H54 (cell line): ENCODE data around the gene THRB.

Experiments
- DNase-seq: peaks from one replicate; pipeline ENCODE4 v3.0.0; 2011; ENCODE audit warnings: low spot score, mixed read lengths; ENCODE audit not compliant: insufficient read length
- FAIRE-seq: peaks from 3 replicates; lab custom pipeline; 2011; peaks lifted over from hg19 to GRCh38; lab: Jason Lieb, UNC
- POLR2A ChIP-seq: IDR thresholded peaks from 2 replicates; pipeline ENCODE4 v1.6.1; 2011; ENCODE audit warnings: low read depth, mild to moderate bottlenecking, low read length

The THRB gene

DNA sequence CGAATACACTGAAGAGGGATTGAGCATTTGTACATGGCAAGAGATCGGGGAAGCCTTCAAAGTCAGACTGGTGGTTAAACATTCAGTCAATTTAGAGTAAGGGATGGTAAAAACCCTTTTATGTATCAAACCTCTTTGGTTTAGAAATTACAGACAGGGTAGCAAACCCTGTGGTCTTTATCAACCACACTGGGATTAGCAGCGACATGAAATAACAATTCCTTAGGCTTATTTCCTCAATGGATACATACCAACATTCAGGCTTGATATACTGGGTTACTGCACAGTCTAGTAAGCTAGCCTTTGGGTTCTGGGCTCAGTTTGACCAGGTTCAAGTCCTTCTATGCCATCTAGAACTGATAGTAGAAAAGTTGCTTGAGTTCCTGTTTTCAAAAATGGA is 127.4 kb downstream of the THRB start:
- no peak for DNase-seq
- no peak for TF ChIP-seq POLR2A
- no peak for FAIRE-seq

DNA sequence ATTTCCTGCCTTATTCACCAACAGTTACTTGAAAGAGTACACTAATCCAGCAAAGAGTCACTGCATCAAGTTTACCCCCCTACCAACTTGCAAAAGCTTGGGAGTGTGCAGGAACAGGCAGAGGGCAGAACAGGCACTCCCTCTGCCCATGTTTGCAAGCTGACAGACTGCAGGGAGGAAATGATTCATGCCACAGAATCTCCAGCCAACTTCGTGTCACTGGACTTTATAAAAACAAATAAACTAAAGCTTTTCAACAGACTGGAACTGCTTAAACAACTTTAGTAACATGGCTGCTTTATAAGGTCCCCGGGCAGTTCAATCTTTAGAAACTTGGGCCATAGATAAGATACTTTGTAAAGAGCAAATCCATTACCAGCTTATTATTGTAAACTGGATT is 129.5 kb downstream of the THRB start:
- TF ChIP-seq POLR2A = no peak
- DNase-seq (peak; percentile 8), FAIRE-seq (peak; percentile 92)

DNA sequence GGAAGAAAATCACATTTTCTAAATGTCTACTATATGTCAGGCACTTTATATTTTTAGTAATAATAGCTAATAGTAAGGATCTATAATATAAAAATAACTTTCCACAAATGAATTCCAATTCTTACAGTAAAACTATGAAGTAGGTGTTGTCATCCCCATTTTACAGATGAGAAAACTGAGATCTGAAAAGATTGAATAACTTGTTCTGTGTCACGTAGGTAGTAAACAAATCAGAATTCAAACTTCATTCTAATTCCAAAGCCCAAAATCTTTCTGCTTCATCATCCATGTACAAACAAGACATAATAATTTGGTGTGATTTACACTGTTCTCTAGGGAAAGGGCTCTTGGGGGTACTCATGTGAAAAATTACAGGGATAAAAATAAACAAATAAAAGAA is 130.3 kb downstream of the THRB start:
- no peak for TF ChIP-seq POLR2A
- FAIRE-seq (no peak), DNase-seq (no peak)

DNA sequence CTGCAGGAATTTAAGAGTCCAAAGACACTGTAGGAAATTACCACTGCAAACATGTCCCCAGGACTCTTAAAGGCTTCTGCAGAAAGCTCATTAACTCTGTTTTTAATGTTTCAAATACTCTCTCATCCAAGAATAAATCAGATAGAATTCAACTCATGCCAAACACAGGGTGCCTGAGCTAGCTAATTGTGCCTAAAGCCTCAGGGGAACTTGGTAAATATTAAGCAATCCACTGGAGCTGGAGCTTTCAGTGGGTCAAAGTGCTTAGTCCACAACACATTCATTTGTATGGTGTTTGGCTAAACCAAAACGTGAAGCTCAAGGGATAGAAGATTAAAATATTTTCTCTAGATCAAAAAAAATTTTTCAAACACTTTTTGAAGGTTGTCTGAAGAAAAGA is 131.4 kb downstream of the THRB start:
- FAIRE-seq = no peak
- no peak for TF ChIP-seq POLR2A
- DNase-seq = no peak

DNA sequence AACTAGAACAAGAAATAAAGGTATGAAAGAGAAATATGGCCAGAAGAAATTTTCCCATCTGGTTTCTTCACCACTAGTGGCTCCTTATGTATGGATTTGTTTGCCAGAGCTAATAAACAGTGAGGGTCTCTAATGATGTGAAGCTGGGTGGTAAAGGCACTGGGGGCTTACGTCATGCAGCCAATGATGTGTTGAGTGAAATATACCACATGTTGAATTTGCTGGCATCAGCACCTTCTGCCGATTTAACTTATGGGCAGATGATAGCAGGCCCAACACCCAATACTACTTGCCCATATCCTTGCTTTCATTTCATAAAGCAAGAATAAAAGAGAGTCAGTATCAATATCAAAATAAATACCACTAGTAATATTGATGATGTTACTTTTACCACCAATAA is 133.0 kb downstream of the THRB start:
- FAIRE-seq (no peak), DNase-seq (no peak)
- TF ChIP-seq POLR2A = no peak

DNA sequence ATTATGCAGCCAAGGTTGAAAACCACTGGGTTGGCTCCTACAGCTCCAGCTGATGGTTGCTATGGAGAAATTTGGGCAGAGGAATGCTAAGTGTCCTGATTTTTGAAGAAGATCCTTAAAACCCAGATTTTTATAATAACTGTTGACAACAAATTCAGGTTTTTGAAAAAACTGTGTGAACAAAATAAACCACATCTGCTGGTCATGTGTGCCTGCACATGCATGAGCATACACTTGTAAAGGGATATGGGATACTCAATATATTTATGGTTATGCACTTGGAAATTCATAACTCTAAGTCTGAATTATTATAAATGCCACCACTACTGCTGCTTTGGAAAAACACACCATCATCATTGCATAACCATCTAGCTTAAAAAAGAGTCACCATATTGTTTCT is 133.7 kb downstream of the THRB start:
- no peak for DNase-seq
- no peak for FAIRE-seq
- TF ChIP-seq POLR2A = no peak

DNA sequence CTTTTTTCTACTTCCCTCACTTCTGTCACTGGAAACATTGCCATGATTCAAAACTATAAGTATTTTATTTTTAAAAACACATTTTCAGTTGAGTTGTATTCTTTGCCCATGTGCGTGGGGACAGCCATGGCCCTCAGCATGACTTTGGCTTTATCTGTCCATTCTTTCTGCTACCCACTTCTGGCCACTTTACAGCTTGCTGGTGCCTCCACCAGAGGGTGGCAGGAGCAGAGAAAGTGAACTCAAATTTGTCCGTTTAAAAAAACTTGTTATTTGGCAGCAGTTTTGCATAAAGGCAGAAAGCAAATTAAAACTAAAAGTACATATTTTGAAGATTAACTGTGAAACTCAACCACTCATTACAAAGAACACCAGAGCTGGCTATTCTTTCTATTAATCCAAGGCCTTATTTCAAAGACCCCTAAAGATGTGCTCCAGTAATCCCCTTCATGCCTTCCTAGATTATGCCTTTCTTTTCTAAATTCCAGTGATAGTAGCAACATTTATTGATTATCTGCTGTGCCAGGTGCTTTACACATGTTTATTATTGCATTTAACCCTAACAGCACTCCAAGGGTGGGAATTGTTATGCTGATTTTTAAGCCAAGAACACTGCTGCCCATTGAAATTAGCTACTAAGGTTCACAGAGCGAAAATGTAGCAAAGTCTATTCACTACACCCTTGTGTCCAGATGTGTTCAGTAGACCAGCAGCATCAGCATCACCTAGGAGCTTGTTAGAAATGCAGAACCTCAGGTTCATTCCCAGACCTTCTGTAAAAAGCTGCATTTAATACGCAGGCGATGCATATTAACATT is 134.8 kb downstream of the THRB start:
- DNase-seq (no peak), FAIRE-seq (no peak)
- no peak for TF ChIP-seq POLR2A

DNA sequence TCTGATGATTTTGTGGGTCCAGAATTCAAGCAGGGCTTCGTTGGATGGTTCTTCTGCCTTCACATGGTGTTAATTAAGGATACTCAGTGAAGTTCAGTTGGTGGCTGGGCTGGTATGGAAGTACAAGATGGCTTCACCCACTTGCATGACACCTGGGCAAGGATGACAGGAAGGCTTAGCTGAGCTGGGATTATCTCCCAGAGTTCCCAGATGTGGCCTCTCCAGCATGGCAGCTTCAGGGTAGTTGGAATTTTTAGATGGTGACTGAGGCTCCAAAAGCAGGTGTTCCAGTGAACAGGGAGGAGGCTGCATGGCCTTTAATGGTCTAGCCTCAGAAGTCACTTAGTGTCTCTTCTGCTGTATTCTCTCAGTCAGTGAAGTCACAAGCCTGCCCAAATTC is 135.5 kb downstream of the THRB start:
- DNase-seq (no peak), FAIRE-seq (no peak)
- TF ChIP-seq POLR2A = no peak

DNA sequence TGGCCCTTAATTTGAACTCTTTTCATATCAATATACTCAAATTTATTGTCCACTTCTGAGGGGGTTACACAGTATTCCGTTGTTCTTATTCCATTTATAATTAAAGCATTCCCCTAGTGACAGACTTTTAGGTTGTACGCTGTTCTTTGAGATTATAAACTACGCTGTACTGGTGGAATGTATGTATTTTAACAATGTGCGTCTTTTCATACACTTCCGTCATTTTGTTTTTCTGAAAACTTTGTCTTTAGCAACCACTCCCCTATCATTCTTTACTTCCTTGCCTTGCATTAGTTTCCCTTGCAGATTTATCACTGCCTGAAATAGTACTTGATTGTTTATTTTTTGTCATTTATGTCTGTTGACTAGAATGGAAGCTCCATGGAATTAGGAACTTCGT is 137.0 kb downstream of the THRB start:
- DNase-seq = no peak
- FAIRE-seq = no peak
- no peak for TF ChIP-seq POLR2A

DNA sequence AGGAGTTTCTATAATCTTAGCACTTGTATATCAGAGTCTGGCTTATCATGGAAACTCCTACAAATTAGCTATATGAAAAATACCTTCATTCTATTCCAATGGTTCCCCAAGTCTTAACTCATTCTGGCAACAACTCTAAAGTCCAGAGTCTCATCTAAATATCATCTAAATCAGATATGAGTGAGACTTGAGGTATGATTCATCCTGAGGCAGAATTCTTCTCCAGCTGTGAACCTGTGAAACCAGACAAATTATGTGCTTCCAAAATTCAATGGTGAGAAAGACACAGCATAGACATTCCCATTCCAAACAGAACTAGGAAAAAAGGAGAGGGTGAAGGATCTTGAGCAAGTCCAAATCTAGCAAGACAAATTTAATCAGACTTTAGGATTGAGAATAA is 138.8 kb downstream of the THRB start:
- TF ChIP-seq POLR2A = no peak
- DNase-seq (no peak), FAIRE-seq (no peak)

DNA sequence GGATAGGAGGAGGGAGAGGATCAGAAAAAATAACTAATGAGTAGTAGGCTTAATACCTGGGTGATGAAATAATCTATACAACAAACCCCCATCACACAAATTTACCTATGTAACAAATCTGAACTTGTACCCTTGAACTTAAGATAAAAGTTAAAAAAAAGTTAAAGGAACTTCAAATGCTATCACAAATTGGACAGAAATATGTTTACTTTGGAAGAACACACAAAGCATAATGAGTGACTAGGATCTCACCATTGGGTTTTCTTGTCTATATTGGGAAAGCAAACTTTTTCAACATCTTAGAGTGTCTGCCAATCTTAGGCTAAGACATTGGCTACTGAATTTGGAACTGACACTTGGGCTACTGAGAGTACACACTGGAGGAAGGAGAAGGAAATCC is 140.4 kb downstream of the THRB start:
- no peak for FAIRE-seq
- no peak for DNase-seq
- no peak for TF ChIP-seq POLR2A

DNA sequence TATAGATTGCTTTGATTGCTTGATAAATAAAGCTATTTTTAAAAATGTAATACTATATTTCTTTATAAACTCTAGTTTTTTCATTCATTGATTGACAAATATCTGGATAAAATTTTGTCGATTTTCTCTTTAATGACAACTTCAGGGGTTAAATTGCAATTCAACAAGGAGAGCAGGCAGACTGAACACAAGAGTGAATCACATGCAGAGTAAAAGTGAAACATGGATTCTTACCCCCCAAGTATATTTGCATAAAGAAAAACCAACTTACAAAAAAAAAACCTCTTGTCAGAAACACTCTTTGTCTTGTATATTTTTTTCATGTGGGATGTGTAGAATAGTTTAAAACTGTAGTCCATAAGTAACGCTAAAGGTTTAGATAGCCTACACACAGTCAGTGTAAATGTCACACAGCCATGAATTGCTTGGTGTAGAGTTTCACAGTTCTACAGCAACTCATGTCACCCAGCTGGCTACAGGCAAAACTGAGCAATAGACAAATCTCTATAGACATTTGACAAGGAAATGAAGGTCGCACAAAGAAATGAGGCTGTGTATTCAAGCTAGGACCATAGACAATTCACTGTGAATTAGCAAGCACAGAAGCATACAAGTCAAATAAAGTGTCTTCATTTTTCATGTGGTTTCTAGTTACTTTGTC is 141.6 kb downstream of the THRB start:
- no peak for TF ChIP-seq POLR2A
- no peak for FAIRE-seq
- no peak for DNase-seq

DNA sequence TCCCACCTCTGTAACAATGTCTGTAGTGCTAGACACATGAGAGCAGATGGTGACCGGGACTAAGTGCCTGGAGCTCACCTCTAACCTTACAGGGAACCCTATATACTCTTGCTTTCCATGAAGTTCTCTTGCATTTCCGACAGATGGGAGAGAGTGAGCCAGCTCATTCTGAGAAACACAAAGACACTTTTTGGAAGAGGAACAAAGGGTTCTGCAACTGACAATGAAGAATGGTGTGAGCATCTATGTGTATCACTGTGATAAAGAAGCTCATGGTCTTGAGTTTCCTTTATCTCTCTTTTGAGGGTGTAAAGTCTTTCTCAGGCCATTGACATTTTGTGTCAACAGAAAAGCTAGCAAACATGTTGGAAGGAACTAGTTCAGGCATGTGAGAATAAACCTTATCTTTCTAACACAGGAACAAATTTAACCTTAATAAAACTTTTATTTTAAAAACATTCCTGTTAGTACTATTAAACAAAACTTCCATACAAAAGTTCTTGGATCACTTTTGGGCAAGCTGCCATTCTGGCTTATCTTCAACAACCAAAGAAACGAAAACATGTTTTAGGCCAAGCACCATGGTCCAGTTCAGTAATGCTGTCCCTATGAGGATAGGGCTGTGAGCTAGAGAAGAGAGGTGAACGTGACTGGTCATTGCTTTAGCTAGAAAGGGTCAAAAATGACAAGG is 142.7 kb downstream of the THRB start:
- no peak for DNase-seq
- no peak for FAIRE-seq
- no peak for TF ChIP-seq POLR2A

DNA sequence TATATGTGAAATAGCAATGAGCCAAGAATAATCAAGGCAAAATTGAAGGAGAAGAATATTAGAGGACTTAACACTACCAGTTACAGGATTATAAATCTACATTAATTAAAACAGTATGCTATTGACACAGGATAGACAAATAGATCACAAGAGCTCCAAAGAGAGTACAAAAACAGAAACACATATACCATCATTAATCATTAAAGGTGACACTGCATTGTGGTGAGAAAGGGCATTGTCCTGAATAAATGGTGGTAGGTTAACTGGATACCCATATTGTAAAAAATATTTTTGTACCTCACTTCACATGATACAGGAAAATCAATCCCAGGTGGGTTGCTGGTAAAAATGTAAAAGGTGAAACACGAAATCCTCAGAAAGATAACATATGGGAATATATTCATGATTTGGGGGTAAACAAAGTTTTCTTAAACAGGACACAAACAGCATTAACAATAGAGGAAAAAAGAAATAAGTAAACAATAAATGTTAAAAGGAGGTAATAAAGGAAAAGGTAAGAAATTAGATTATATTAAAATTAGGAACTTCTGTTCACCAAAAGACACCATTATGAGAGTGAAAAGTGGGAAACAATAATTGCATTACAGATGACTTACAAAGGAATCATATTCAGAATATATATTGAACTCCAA is 145.2 kb downstream of the THRB start:
- TF ChIP-seq POLR2A = no peak
- FAIRE-seq (no peak), DNase-seq (no peak)

DNA sequence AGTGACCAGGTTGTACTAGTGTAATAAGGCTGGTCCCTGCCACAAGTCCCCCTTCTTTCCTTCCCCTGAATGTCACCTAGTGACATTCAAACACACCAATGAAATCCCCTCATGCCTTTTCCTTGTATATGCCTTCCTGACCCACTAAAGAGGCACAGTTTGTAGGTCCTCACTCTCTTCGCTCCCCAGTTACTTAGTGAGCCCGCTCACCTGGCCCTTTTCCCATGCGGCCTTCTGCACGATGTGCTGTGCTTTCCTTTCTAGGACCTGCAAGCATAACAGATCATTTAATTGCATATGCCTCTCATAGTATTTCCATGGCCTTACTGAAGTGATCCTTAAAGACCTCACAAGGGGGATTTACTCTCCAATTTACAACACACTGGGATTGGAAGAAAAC is 146.3 kb downstream of the THRB start:
- no peak for FAIRE-seq
- DNase-seq = no peak
- TF ChIP-seq POLR2A = no peak
